ENCODE results near the gene MAP2K7. TPM values are rescaled to one million over a fixed set of nuclear protein-coding genes. Genes with fewer than 3 reads are reported as not detected.

MAP2K7 gene
- total and polyA plus RNA-seq, 8 donors: 4.1 to 52.2 (median 14.7) TPM

DNA sequence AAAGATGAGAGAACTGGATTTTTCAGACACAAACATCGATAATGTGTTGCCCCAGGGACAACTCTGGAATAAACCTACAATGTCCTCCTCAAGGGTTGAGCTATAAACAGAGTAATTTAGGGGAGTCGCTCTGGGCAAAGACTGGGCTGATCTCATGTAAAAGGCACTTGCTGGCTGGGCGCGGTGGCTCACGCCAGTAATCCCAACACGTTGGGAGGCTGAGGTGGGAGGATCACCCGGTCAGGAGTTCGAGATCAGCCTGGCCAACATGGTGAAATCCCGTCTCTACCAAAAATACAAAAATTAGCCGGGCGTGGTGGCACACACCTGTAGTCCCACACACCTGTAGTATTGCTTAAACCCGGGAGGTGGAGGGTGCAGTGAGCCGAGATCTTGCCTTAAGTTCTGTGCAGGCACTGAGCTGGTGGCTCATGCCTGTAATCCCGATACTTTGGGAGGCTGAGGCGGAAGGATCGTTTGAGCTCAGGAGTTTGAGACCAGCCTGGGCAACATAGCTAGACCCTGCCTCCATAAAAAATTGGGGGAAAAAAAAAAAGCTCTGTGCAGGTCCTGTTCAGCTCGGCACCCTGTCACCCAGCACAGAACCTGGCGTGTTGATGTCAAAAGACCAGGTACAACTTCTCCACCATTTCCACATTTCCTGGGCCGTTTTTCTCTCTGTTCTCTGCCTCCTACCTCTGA is 38.4 kb downstream of the MAP2K7 start:
- Histone ChIP-seq H3K27me3 (no peaks in the 10 kb centered on the region), H3K4me3 (peak overlapping the region; percentile 70 to 94 (median 81)), H3K9me3 (no peaks in the 10 kb centered on the region), H3K36me3 (peaks cover 23 to 44% (median 42%) of the 10 kb centered on the region in 4 donors), H3K4me1 (peaks cover 15 to 45% (median 35%) of the 10 kb centered on the region in 4 donors), H3K27ac (peak overlapping the region in 1 of 5 donors; percentile 99)
- TF ChIP-seq EP300 (IDR thresholded peaks at IDR 0.05) (no peak), POLR2AphosphoS5 (IDR thresholded peaks at IDR 0.05) (no peak), POLR2A (IDR thresholded peaks at IDR 0.05) (no peak)
- TF ChIP-seq, protein P1, sequence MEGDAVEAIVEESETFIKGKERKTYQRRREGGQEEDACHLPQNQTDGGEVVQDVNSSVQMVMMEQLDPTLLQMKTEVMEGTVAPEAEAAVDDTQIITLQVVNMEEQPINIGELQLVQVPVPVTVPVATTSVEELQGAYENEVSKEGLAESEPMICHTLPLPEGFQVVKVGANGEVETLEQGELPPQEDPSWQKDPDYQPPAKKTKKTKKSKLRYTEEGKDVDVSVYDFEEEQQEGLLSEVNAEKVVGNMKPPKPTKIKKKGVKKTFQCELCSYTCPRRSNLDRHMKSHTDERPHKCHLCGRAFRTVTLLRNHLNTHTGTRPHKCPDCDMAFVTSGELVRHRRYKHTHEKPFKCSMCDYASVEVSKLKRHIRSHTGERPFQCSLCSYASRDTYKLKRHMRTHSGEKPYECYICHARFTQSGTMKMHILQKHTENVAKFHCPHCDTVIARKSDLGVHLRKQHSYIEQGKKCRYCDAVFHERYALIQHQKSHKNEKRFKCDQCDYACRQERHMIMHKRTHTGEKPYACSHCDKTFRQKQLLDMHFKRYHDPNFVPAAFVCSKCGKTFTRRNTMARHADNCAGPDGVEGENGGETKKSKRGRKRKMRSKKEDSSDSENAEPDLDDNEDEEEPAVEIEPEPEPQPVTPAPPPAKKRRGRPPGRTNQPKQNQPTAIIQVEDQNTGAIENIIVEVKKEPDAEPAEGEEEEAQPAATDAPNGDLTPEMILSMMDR (IDR thresholded peaks at IDR 0.05): no peak
- WGBS, 5 donors: 85 to 91% (median 88%) methylated on average over 14 to 19 of the region's 19 CpGs
- intact Hi-C loops (cut with DNase I; ENCODE audit: low total_unique reads): no loop called here
- DNase-seq: no peak

DNA sequence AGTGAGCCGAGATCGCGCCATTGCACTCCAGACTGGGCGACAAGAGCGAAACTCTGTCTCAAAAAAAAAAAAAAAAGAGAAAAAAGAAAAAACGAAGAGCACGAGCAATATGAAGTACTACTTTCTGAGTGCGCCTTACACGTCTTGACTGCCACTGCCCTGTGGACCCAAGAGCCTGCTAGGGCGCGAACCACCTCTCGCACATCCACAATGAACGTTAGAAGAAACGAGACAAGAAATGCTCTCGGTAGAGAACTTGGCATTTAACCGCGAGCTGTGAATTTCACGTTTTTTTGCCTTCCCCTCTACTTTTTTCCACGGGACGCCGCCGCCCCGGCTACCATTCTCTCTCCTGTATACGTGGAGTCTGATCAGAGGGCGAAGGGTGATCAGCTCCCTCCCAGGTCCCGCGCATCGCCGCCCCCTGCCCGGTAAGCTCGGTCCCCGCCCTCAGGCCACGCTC is 39.3 kb downstream of the MAP2K7 start:
- Histone ChIP-seq H3K27ac (peak overlapping the region; percentile 95 to 100 (median 99)), H3K4me1 (peaks cover 15 to 45% (median 35%) of the 10 kb centered on the region in 4 donors), H3K4me3 (peak overlapping the region; percentile 70 to 94 (median 81)), H3K27me3 (no peaks in the 10 kb centered on the region), H3K9me3 (no peaks in the 10 kb centered on the region), H3K36me3 (peaks cover 13 to 34% (median 32%) of the 10 kb centered on the region in 4 donors)
- WGBS, 5 donors: 2 to 4% (median 3%) methylated on average over 30 to 33 of the region's 33 CpGs
- intact Hi-C loops (cut with DNase I; ENCODE audit: low total_unique reads): no loop called here
- TF ChIP-seq POLR2A (IDR thresholded peaks at IDR 0.05) (no peak), EP300 (IDR thresholded peaks at IDR 0.05) (no peak), POLR2AphosphoS5 (IDR thresholded peaks at IDR 0.05) (no peak)
- TF ChIP-seq, protein P1 (IDR thresholded peaks at IDR 0.05): no peak
- no peak for DNase-seq

DNA sequence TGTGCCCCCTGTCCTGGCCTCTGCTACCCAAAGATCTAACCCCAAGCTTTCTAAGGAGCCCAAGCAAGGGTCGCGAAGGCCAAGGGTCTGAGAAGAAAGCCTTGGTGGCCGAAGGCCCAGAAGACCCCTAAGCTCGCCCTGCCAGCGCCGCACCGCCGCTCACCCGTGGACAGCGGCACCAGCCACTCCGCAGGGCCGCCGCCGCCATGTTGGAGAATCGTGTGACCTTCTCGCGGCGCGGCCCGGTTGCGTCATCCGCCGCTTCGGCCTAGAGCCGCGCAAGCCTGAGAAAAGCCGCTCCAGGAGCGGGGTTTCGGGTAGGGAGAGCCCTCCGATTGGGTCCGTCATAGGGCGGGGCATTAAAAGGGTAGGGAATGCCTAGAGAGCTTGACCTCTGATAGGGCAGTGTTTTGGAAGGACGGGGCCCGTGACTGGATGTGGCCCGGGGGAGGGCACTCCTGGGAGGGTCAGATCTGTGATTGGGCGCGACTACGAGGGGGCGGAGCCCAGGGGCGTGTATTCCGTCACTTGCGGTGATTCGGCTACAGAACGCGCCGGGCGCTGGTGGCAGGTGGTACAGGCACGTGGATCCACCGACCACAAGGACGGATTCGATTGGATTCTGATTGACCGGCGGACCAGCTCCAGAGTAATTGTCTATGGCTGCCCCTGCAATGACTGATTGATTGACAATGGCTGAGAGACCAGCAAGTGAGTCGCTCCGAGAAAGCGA is 39.9 kb downstream of the MAP2K7 start, which contains the start of gene TIMM44:
TSS of gene TIMM44 (minus strand) at position 223 of the 733 bp plus-strand sequence. CDS start at position 208, 15 bp downstream.
- Histone ChIP-seq H3K9me3 (no peaks in the 10 kb centered on the region), H3K4me3 (peak within 1 kb of the TSS; percentile 70 to 94 (median 81)), H3K36me3 (peaks cover 7 to 28% (median 26%) of the 10 kb centered on the region in 4 donors), H3K27me3 (no peaks in the 10 kb centered on the region), H3K27ac (peak within 1 kb of the TSS; percentile 95 to 100 (median 99)), H3K4me1 (peaks cover 15 to 44% (median 35%) of the 10 kb centered on the region in 4 donors)
- 0 to 1% (median 0%) methylated on average over 32 to 56 of the region's 56 CpGs for WGBS, 5 donors
- intact Hi-C loops (cut with DNase I; ENCODE audit: low total_unique reads): no loop called here
- DNase-seq: peak; percentile 99 to 100
- peak in 1 of 4 donors; percentile 53 for TF ChIP-seq POLR2A (IDR thresholded peaks at IDR 0.05)
- peak; percentile 18 for TF ChIP-seq EP300 (IDR thresholded peaks at IDR 0.05)
- TF ChIP-seq, protein P1 (IDR thresholded peaks at IDR 0.05): no peak
- peak; percentile 80 to 91 (median 85) for TF ChIP-seq POLR2AphosphoS5 (IDR thresholded peaks at IDR 0.05)

DNA sequence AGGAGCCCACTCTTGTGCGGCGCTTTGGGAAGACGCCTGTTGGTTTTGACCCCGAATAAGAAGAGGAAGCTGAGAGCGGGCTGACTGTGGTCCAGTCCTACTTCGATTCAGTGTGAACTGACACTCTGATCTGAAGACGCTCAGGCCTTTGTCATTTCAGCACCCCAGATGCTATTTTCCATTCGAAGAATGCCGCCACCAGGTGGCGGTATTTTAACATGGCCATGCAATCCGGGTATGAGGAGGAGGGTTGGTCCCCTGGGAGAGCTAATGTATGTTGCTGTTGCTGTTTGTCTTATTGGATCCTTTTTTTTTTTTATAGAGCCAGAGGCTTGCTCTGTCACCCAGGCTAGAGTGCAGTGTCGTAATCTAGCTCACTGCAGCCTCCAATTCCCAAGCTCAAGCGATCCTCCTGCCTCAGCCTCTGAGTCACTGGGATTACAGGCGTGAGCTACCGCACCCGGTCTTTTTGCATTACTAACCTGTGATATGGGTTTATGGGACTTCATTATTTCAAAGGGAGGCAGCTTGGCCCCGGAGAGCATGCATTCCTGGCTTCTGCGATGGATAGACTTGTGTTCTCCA is 40.6 kb downstream of the MAP2K7 start:
- TF ChIP-seq POLR2AphosphoS5 (IDR thresholded peaks at IDR 0.05) (no peak), POLR2A (IDR thresholded peaks at IDR 0.05) (no peak), EP300 (IDR thresholded peaks at IDR 0.05) (no peak)
- TF ChIP-seq, protein P1 (IDR thresholded peaks at IDR 0.05): peak in 6 of 7 experiments; percentile 59 to 93 (median 88)
- 24 to 31% (median 28%) methylated on average over 17 to 18 of the region's 18 CpGs for WGBS, 5 donors
- Histone ChIP-seq H3K36me3 (peaks cover 6 to 22% (median 20%) of the 10 kb centered on the region in 4 donors), H3K4me3 (peak overlapping the region; percentile 70 to 94 (median 81)), H3K4me1 (peaks cover 15 to 44% (median 32%) of the 10 kb centered on the region in 4 donors), H3K27ac (peak overlapping the region; percentile 92 to 100 (median 99)), H3K9me3 (no peaks in the 10 kb centered on the region), H3K27me3 (no peaks in the 10 kb centered on the region)
- peak; percentile 91 to 96 for DNase-seq
- intact Hi-C loops (cut with DNase I; ENCODE audit: low total_unique reads): no loop called here
